HG03460 (cell line): ENCODE data around the gene THOP1.

ENCODE experiments used
- ATAC-seq: cut with Tn5 transposase; IDR thresholded peaks from one replicate; pipeline ENCODE4 v1.9.1; 2021; ENCODE audit not compliant: unreplicated experiment

Gene THOP1

DNA sequence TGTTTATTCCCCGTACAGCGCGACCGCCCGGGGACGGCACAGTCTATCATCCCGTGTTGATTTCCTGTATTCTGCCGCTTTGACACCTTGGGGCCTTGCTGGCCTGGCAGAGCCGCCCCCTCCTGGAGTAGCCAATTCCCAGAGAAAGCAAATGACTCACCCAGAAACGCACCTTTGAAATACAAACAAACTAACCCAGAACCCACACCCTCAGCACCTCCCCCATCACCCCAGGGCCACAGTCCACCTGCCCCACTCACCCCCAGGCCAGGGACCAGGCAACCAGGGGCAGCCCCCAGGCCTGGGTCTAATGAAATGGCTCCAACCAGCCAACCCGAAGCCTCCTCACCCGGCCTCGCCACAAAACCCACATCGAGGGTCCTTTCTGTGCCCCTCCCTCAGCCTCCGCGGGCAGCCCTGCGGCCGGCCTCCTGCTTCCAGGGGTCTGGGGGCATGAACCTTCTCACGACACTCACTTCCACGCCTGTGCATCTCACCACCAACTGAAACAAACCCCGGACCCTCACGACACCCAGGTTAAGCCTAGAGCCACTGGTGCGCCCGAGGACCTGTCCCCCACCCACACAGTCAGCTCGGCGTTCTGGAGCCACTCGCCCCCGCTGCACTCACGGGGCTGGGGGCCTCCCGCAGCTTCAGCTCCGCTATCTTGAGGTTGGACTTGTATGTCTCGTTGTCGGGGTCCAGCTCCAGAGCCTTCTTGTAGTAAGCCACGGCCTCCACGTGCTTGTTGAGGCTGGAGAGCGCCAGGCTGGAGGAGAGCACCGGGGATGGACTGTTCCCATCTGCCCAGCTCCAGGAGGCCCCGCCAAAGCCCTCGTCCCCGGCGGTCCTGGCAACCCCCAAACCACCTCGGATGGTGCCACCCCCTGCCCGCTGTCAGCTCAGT, 23.2 kb upstream of the THOP1 start:
- ATAC-seq = no peak

DNA sequence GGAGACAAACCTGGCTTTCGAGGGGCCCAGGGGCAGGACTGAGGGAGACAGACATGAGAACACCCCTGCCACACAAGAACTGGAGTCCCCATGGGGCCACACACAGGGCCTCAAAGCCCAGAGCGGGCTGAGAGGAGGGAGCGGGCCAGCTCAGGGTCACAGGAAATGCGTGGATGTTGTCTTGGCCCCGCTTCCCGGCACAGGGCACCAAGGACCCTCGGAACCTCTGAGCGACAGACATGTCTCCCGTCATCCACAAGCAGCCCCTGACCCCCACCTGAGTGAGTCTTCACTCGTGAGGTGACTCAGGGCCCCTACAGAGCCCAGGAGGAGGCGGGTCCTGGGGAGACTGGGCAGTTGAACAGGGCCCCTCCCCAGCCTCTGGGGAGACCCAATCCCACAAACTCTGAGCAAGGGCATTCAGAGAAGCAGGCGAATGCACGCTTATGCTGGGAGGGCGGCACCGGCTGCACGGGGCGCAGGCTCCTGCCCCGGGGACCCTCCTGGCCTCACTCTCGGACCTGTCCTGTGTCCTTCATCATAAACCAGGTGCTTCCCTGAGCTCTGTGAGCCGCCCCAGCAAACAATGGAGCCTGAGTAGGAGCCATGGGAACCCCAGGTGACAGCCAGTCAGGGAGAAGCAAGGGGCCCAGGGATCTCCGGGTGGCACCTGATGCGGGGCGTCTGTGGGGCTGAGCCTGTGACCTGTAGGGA, 22.4 kb upstream of the THOP1 start:
- ATAC-seq = no peak

DNA sequence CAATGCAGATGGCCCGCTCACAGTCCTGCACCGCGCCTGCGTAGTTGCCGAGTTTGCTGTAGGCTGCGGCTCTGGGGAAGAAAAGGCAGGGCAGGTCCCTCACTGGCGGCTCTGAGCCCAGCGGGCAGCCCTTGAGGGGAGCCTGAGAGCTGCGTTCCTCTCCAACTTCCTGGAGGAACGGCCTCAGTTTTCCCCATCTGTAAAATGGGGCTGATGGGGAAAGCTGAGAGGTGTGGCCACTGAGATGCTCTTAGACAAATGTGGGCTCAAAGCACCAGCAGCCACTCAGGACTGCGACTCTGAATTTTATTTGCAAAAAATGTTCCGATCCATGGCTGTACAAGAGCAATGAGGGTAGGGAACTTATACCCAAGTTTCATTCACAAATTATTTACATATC, 21.6 kb upstream of the THOP1 start:
- ATAC-seq = no peak

DNA sequence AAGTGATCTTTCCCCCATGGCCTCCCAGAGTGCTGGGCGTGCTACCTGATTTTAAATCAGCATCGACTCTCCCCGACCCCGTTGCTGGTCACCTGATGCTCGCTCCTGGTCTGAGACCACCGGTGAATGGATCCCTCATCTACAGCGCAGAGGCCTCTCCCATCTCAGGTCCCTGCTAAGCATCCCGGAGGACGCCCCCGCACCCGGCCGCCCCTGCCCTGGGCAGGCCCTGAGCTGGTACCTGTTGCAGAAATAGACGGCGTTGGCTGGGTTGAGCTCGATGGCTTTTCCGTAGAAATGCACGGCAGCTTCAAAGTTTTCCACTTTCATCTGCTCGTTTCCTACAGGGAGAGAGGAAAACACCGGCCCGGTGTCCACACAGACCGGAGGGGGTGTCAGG, 20.4 kb upstream of the THOP1 start:
- no peak for ATAC-seq

DNA sequence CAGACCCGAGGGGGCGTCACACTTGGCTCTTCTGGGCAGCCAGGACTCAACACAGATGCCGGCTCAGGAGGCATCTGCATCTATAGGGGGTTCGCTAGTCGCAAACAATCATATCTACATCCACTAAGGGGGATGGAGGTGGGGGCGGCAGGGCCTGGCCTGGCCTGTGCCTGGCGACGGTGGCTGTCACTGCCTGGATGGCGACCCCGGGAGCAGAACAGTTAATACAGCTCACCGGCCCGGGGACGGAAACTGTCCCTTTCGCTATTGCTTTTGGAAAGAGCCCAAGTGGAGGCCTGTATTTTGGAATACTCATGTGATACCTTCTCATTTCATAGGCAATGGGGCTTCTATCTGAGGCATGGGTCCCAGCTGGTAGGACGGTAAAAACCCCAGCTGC, 19.9 kb upstream of the THOP1 start:
- no peak for ATAC-seq

DNA sequence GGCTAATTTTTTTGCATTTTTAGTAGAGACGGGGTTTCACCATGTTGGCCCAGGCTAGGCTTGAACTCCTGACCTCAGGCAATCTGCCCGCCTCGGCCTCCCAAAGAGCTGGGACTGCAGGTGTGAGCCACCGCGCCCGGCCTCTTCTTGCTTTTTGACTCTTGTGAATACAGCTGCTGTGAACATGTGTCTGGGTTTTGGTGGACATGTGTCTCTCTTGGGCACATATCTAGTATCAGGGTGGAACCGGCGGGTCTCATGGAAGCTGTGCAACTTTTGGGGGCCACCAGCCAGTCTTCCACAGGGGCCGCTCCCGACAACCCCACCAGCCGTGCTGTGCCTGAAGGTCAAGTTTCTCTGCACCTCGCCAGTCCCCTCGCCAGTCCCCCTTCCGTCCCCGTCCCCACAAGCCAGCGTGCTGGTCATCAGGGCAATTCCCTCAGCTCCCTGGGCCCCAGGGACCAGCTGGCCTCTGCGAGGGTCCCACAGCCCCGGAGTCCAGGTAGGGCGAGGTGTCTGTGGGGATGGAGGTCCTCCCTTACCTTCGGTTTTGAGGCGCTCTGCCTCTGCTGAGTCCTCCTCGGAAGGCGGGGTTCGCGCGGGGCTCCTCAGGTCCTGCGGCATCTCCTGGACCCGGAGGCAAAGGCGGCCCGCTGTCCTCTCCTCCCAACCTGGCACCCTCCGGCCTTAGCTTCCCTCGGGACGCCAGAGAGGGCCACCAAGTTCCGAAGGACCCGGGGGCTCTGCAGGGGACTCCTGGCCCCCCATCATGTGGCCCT, 18.5 kb upstream of the THOP1 start:
- ATAC-seq = no peak

DNA sequence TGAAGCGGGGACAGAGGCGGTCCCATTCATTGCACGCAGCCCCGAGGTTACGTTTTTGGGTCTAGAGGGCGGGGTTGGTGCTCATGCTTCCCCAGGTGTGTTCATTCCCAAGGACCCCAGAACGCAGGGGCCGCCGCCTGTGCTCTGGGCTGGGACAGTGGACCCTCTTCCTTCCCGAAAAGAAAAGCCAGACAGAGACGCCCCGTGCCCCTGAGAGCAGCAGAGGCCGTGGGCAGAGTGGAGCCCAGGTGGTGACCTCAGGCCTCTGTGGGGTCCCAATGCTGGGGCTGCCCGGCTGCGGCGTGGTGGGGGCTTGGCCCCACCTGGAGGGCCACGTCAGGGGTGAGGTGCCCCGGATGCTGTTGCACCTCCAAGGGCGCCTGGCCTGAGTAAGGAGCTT, 17.6 kb upstream of the THOP1 start:
- ATAC-seq = no peak

DNA sequence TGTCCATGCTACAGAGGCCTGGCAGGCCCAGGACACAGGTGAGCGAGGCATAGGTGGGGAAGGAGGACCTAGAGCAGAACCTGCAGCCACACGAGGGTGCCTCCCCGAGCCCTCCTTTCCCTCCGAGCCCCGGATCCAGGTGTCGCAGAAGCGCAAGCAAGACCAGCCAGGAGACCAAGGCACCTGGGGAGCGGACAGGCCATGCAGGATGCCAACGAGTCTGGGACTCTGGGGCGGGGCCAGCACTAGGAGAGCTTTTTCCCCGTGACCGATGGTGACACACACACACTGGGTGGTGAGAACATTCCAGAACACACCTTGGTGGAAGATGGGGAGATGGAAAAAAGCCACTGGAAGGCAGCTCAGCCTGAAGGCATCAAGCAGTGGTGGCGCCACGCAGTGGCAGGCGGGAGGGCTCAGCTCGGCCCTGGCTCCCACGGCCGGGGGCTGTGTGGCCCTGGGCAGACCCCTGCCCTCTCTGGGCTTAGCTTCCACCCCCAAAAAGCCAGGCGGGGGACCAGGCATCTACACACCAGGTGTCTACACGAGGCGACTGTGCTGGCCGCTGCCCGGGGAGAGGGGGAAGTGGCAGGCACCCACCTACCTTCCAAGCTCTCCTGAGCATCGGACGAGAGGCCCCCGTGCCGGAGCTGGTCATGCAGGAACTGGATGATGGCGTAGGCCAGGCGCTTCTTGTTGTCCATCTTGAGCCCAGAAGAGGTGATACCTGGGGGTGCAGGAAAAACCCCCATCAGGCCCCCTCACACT, 16.8 kb upstream of the THOP1 start:
- ATAC-seq = no peak

DNA sequence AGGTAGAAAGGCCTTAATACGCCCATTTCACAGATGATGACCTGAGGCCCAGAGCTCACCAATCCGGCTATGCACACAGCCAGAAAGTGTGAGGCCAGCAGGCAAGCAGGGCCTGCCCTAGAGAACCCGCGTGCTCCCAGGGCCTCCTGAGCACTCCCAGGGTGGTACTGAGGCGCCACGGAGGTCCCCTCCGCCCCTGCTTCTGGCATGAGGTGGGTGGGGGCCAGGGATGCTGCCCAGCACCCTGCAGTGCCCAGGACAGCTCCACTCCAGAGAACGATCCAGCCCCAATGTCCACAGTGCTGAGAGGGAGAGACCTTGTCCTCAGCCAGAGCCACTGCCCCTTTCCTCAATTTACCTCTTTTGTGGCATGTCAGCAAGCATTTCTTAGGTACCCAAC, 16.1 kb upstream of the THOP1 start:
- ATAC-seq = no peak

DNA sequence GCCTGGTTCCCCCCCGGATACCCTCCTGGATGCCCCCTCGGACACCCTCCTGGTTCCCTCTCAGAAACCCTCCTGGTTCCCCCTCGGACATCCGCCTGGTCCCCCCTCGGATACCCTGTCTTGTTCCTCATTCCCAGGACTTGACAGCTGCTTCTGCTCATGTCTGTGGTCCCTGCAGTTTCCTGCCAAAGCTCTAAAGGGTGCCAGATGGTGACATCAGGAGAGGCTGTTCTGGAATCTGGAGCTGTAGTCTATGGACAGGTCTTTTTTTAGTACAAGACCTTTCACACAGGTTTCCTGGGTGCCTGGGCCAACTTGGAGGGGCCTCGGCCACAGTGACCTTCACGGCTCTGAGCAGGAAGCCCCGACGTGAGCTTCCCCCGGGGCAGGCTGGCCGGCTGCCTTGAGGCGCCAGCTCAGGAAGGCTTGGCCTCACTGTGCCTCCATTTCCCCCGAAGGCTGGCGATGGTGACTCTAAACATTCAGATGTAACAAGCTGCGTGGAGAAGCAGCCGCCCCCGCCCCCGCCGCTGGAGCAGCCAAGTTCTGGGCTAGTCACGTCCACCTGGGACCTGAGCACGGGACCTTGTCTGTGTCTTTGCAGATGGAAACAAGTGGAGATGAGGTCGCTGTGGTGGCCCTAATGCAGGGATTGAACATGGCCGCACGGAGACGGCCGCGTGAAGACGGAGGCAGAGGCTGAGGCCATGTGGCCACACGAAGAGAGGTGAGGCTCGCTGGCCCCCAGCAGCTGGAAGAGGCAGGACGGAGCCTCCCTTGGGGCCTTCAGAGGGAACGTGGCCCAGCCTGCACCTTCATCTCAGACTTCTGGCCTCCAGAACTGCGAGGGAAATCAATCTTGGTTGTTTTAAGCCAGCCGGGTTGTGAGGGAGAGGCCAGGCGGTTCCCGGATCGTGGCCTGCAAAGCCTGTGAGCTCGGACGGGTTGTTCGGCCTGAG, 15.0 kb upstream of the THOP1 start:
- no peak for ATAC-seq

DNA sequence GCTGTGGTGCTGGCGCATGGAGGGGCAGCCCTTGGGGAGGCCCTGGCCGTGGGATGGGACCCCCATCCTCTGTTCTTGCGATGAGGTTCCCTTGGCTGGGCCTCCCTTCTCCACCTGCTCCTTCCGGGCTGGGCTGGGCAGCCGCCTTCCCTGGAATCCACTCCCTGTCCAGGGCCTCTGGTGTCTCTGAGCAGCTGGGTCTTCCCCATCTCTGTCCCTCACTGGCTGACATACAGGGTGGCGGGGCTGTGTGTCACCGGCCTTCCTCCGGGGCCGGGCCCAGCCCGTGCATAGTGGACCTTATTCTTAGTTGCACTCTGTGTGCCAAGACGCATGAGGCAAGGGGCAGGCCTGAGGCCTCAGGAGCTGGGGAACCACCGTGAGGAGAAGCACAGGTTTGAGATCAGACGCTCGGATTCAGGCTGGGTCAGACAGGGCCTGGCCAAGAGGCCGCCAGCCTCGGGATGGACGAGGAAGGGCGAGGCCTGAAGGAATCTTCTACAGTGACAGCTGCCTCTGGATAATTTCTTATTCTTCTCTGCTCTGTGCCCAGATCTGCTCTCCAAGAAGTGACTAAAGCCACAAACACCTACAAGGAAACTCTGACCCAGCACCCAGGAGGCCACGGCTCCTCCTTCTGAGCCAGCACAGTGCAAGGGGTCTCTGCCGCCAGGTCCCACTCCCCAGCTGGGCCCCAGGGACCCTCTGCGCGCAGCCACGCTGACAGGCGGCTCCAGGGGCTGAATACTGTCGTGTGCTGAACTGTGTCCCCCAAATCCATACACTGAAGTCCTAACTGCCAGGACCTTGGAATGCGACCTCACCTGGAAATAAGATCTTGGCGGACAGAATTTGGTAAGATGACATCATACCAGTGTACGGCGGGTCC, 13.3 kb upstream of the THOP1 start:
- ATAC-seq = no peak

DNA sequence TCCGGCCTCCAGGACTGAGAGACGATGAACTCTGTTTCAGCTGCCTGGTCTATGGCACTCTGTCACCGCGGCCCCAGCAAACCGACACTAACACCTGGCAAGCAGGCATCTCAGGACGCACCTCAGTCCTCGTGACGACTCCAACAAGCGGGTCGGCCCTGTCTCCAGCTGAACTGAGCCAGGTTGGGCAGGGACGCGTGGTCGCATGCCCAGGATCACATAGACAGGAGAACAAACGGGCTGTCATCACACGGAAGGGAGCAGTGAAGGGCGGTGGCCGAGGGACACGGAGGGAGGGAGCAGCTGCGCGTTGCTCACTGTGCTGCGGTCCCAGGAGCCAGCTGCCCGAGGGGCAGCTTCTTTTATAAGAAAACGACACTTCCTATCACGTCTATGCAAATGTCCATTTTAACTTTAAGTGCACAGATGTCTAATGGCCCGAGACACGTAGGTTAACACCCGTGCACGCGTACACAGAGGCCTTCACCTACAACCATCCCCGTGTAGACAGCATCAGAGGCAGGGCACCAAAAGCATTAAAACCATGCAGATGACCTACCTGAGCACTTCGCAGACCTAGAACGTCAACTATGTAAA, 11.1 kb upstream of the THOP1 start:
- ATAC-seq = no peak

DNA sequence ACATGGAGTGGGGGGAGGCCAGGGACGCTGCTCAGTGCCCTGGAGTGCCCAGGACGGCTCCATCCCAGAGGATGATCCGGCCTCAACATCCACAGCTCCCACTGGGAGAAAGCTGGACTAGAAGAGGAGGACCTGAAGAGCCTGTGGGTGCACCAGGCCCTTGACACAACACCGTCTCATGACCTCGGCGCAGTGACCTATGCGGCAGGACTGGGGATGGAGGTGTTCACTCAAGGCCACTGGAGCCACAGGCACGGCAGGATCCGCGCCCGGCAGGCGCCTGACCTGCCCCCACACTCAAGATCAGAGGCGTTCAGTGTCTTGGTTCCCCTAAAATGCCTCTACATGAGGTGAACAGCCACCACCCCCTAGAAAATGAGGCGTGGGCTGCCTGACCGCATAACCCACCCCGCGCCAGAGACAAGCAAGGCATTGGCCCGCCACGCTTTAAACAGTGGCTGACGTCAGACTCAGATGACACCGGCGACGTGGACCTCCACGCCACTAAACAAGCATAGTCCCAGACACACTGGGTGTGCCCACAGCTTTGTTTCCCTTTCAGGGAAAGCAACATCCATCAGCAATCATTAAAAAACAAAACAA, 10.2 kb upstream of the THOP1 start:
- ATAC-seq = no peak

DNA sequence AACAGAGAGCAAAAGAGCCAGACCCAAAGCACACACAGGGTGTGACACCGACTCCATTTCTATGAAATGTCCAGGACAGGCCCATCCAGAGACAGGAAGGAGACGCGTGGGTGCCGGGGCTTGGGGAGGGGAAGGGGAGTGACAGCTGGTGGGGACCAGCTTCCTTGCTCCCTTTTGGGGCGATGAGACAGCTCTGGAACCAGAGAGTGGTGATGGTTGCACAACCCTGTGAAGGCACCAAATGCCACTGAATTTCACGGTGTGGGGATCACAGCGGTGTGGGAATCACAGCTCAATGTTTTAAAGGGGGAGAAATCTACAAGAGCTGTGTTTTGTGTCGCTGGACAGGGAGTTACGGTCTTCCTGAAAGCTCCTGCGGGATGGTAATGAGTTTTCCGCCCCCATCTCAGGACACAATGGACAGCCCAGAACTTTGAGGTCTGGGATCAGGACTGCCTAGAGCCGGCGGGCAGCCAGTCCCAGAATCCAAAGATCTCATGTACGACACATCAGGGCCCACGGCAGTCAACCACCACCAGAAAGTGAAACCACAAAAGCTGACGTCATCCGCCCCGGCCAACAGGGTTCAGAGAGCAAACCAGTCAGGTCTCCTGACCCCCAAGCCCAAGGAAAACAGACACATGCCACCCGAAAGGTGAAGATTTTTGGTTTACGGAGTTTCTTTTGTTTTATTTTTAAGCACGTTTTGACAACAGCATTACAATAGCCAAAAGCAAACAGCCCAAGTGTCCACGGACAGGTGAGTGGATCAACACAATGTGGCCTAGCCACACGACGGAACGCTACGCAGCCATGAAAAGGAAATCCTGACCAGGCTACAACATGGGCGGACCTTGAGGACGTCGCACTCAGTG, 9.5 kb upstream of the THOP1 start:
- no peak for ATAC-seq

DNA sequence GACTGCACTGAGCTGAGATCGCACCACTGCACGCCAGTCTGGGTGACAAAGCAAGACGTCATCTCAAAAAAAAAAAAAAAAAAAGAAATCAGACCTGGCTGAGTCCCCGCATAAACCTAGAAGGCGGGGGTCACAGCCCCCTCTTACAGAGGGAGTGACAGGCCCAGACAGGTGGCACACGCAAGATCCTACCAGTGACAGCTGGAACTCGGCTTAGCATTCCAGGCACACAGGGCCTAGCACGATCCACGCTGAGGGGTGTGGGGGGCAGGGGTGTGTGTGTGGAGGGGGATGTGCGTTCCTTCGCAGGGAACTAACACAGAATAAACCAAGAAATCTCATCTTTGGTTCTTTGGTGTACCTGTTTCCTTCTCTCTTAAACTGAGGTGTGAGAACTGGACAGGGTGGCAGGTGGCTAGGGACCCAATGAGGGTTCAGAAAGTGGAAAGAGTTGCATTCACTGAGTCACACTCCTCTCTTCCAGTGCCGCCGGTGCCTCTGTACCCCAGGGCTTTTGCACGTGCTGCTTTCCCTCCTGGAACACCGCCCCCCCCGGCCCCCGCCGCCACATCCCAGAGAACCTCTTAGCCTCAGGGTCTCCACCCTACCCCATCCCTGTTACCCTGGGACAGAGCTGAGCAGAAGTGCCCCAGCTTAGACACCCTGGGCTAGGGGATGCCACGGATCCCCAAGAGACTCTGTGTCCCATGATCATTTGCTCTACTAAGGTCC, 7.2 kb upstream of the THOP1 start:
- no peak for ATAC-seq

DNA sequence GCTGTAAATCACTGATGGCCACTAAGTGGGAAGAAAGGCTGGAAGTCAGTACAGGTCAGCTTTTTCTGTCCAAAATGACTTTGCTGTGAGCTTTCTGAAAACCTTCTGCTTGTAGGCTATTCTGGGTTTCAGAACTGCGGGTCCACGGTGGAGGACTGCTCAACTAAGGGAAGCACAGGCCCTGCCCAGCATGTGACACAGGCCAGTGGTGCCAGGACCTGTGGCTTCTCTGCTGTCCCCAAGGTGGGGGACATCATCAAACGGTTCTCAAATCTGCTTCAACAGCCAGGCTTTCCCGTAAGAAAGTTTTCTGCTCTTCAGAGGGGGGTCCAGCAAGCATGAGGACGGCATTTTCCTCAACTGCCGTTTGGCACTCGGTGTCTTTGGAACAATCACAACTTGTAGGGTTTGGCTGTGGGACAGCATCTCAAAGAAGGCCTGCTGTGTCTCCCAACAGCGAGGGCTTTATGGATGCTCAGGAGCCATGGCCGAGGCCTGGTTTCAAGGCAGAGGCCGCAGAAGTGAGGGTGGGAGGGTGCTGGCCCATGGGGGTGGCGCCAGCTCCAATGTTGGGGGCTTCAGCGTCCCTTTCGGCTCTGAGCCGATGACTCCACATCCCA, 6.1 kb upstream of the THOP1 start:
- no peak for ATAC-seq
